HepG2 (cell line): ENCODE measurements around the gene KLF11. TPM values are rescaled to one million over a fixed set of nuclear protein-coding genes. Genes with fewer than 3 reads are reported as not detected.

ENCODE experiments used
- ERF ChIP-seq: IDR thresholded peaks from 2 replicates; pipeline ENCODE4 v1.6.1; 2018; ENCODE audit warnings: missing biosample characterization, missing genetic modification reagents
- HBP1 ChIP-seq: IDR thresholded peaks from 2 replicates; pipeline ENCODE4 v1.6.1; 2016; ENCODE audit warnings: low read depth, control low read depth
- HHEX ChIP-seq: IDR thresholded peaks from 2 replicates; pipeline ENCODE4 v1.6.1; 2016; ENCODE audit warnings: control low read depth
- MLLT10 ChIP-seq: sonication (generic); formaldehyde crosslinking; IDR thresholded peaks from 2 replicates; pipeline ENCODE4 v1.4.0; 2020; ENCODE audit warnings: missing genetic modification reagents
- NR1H2 ChIP-seq: sonication (generic); formaldehyde crosslinking; IDR thresholded peaks from 2 replicates; pipeline ENCODE4 v1.8.1; 2022; ENCODE audit warnings: low read depth, missing genetic modification reagents, borderline replicate concordance
- RBAK ChIP-seq: sonication (generic); formaldehyde crosslinking; IDR thresholded peaks from 2 replicates; pipeline ENCODE4 v1.5.1; 2020; ENCODE audit warnings: mild to moderate bottlenecking, missing genetic modification reagents
- ZBTB7B ChIP-seq: sonication (generic); formaldehyde crosslinking; IDR thresholded peaks from 2 replicates; pipeline ENCODE4 v1.4.0; 2020; ENCODE audit warnings: missing genetic modification reagents
- ZKSCAN8 ChIP-seq: IDR thresholded peaks from 2 replicates; pipeline ENCODE4 v1.6.1; 2016; ENCODE audit warnings: borderline replicate concordance, missing genetic modification reagents, missing compliant biosample characterization
- ZNF20 ChIP-seq: sonication (generic); formaldehyde crosslinking; IDR thresholded peaks from 2 replicates; pipeline ENCODE4 v1.4.0; 2020; ENCODE audit warnings: mild to moderate bottlenecking, moderate library complexity, missing genetic modification reagents
- ZNF225 ChIP-seq: sonication (generic); formaldehyde crosslinking; IDR thresholded peaks from 2 replicates; pipeline ENCODE4 v1.4.0; 2020; ENCODE audit warnings: mild to moderate bottlenecking, missing genetic modification reagents
- ZNF256 ChIP-seq: sonication (generic); formaldehyde crosslinking; conservative IDR thresholded peaks from 2 replicates; pipeline ENCODE4 v1.4.0; 2020; ENCODE audit warnings: missing genetic modification reagents
- ZNF329 ChIP-seq: sonication (generic); formaldehyde crosslinking; IDR thresholded peaks from 2 replicates; pipeline ENCODE4 v1.9.0; 2021; ENCODE audit warnings: low read depth, mild to moderate bottlenecking, missing genetic modification reagents
- ZNF512 ChIP-seq: sonication (generic); formaldehyde crosslinking; IDR thresholded peaks from 2 replicates; pipeline ENCODE4 v1.4.0; 2020; ENCODE audit warnings: mild to moderate bottlenecking, missing genetic modification reagents
- ZNF607 ChIP-seq: sonication (generic); formaldehyde crosslinking; IDR thresholded peaks from 2 replicates; pipeline ENCODE4 v1.5.1; 2020; ENCODE audit warnings: missing genetic modification reagents, mild to moderate bottlenecking, borderline replicate concordance
- ZNF615 ChIP-seq: sonication (generic); formaldehyde crosslinking; IDR thresholded peaks from 2 replicates; pipeline ENCODE4 v1.5.0; 2020; ENCODE audit warnings: mild to moderate bottlenecking, missing genetic modification reagents, borderline replicate concordance
- polyA plus RNA-seq, 8 experiments: library from polyadenylated mRNA; depleted of rRNA in 3 of 8; stranded (reverse) in 7 of 8; unstranded in 1 of 8; fragments of >200 nt; fragmentation: Illumina TruSeq in 4 of 8; extraction: Trizol in 4 of 8; gene quantifications; 2 replicates each; pipeline versions ENCODE4 v1.2.1 to v1.2.3, GENCODE V29; 2011 to 2016; ENCODE audit warnings: low read depth in 4 of 8, missing spikeins in 1 of 8, mixed read lengths in 1 of 8; ENCODE audit not compliant: insufficient read depth in 1 of 8
- total RNA-seq, 5 experiments: library from RNA; depleted of rRNA; stranded (reverse); fragments of >200 nt; fragmentation: Illumina TruSeq; extraction: Trizol; gene quantifications; 2 replicates each; pipeline ENCODE4 v1.2.3, GENCODE V29; 2016; ENCODE audit warnings: low read depth in 1 of 5
- TF ChIP-seq, protein P1 (sequence below): sonication (generic); formaldehyde crosslinking; IDR thresholded peaks from 2 replicates; pipeline ENCODE4 v1.5.1; 2020; ENCODE audit warnings: missing genetic modification reagents, mild to moderate bottlenecking, borderline replicate concordance
- TF ChIP-seq, protein P2 (sequence below): sonication (generic); formaldehyde crosslinking; IDR thresholded peaks from 2 replicates; pipeline ENCODE4 v1.5.0; 2020; ENCODE audit warnings: mild to moderate bottlenecking, low read depth, missing genetic modification reagents, borderline replicate concordance
- TF ChIP-seq, protein P3 (sequence below): sonication (generic); formaldehyde crosslinking; IDR thresholded peaks from 2 replicates; pipeline ENCODE4 v1.5.1; 2020; ENCODE audit warnings: mild to moderate bottlenecking, moderate library complexity, missing genetic modification reagents
- TF ChIP-seq, protein P4 (sequence below): sonication (generic); formaldehyde crosslinking; IDR thresholded peaks from 2 replicates; pipeline ENCODE4 v1.4.0; 2020; ENCODE audit warnings: missing genetic modification reagents
- TF ChIP-seq, protein P5 (sequence below): IDR thresholded peaks from 2 replicates; pipeline ENCODE4 v1.6.1; 2012; ENCODE audit warnings: inconsistent platforms

The KLF11 gene
- total and polyA plus RNA-seq, 2 of the 13 experiments (the other 11 are each of a cell fraction or from before 2014, with no cell fraction given), result 2.5 to 11.8 TPM

DNA sequence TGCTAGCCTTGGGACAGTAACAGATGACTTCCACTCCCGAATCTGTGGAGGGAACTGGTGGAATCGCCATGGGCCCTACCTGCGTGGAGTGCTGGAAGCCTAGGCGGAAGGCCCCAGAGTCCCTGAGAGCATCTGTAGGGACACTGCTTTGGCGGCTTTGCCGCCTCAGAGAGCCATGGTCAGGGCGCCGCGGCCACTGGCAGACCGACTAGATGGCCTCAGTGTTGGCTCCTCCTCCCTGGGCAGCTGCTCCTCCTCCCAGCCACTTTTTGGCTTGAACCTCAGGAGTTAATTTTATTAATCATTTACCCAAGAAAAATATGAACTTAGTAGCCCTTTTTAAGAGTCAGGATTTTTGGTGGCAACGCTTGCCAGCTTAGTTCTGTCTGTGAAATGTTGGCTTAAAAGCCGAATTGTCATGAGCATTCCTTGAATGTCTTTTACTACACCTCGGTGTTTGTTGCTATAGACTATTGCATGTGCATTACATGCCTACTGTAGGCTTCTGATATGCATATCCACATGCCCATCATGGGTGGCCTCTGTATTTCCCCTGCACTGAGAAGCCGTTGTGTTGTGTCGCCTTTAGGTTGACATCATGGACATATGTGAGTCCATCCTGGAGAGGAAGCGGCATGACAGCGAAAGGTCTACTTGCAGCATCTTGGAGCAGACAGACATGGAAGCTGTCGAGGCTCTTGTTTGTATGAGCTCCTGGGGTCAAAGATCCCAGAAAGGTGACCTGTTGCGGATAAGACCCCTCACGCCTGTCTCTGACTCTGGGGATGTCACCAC is 2.4 kb downstream of the KLF11 start (continued):
- TF ChIP-seq, protein P1, sequence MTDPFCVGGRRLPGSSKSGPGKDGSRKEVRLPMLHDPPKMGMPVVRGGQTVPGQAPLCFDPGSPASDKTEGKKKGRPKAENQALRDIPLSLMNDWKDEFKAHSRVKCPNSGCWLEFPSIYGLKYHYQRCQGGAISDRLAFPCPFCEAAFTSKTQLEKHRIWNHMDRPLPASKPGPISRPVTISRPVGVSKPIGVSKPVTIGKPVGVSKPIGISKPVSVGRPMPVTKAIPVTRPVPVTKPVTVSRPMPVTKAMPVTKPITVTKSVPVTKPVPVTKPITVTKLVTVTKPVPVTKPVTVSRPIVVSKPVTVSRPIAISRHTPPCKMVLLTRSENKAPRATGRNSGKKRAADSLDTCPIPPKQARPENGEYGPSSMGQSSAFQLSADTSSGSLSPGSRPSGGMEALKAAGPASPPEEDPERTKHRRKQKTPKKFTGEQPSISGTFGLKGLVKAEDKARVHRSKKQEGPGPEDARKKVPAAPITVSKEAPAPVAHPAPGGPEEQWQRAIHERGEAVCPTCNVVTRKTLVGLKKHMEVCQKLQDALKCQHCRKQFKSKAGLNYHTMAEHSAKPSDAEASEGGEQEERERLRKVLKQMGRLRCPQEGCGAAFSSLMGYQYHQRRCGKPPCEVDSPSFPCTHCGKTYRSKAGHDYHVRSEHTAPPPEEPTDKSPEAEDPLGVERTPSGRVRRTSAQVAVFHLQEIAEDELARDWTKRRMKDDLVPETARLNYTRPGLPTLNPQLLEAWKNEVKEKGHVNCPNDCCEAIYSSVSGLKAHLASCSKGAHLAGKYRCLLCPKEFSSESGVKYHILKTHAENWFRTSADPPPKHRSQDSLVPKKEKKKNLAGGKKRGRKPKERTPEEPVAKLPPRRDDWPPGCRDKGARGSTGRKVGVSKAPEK, result 0 out of 2 replicates have a peak, but pooled peaks have one; percentile 71
- TF ChIP-seq ZNF329 (no peak), ZNF512 (CRISPR knock-in tag) (no peak), MLLT10 (CRISPR knock-in tag) (no peak), ZNF225 (CRISPR knock-in tag) (no peak), ZKSCAN8 (no peak), ZBTB7B (CRISPR knock-in tag) (no peak), NR1H2 (CRISPR knock-in tag) (no peak), ERF (no peak), HHEX (CRISPR knock-in tag) (no peak), RBAK (CRISPR knock-in tag) (no peak), ZNF256 (no peak), ZNF20 (CRISPR knock-in tag) (no peak), HBP1 (CRISPR knock-in tag) (no peak), ZNF615 (no peak), ZNF607 (CRISPR knock-in tag) (no peak)
- TF ChIP-seq, protein P2, sequence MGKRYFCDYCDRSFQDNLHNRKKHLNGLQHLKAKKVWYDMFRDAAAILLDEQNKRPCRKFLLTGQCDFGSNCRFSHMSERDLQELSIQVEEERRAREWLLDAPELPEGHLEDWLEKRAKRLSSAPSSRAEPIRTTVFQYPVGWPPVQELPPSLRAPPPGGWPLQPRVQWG, result no peak
- TF ChIP-seq, protein P3, sequence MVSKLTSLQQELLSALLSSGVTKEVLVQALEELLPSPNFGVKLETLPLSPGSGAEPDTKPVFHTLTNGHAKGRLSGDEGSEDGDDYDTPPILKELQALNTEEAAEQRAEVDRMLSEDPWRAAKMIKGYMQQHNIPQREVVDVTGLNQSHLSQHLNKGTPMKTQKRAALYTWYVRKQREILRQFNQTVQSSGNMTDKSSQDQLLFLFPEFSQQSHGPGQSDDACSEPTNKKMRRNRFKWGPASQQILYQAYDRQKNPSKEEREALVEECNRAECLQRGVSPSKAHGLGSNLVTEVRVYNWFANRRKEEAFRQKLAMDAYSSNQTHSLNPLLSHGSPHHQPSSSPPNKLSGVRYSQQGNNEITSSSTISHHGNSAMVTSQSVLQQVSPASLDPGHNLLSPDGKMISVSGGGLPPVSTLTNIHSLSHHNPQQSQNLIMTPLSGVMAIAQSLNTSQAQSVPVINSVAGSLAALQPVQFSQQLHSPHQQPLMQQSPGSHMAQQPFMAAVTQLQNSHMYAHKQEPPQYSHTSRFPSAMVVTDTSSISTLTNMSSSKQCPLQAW, result no peak
- TF ChIP-seq, protein P4, sequence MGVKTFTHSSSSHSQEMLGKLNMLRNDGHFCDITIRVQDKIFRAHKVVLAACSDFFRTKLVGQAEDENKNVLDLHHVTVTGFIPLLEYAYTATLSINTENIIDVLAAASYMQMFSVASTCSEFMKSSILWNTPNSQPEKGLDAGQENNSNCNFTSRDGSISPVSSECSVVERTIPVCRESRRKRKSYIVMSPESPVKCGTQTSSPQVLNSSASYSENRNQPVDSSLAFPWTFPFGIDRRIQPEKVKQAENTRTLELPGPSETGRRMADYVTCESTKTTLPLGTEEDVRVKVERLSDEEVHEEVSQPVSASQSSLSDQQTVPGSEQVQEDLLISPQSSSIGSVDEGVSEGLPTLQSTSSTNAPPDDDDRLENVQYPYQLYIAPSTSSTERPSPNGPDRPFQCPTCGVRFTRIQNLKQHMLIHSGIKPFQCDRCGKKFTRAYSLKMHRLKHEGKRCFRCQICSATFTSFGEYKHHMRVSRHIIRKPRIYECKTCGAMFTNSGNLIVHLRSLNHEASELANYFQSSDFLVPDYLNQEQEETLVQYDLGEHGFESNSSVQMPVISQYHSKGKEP (CRISPR knock-in tag), result no peak
- TF ChIP-seq, protein P5, sequence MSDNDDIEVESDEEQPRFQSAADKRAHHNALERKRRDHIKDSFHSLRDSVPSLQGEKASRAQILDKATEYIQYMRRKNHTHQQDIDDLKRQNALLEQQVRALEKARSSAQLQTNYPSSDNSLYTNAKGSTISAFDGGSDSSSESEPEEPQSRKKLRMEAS, result no peak
